Spleen (tissue), 11 donors: ENCODE data around the gene PROCA1. TPM values are rescaled to one million over a fixed set of nuclear protein-coding genes. Genes with fewer than 3 reads are reported as not detected.

ENCODE experiments used
- DNase-seq: peaks from one replicate; pipeline ENCODE4 v3.0.0-alpha.2; 2020
- H3K27ac ChIP-seq, 8 donors: fragments of 200-600 bp; sonication (generic) in 7 of 8; 1 replicate in 4 of 8; 2 replicates in 4 of 8; pipeline versions ENCODE4 v1.5.0 to v1.8.0; 2016 to 2021; ENCODE audit warnings: inconsistent platforms in 4 of 8, mild to moderate bottlenecking in 4 of 8, moderate library complexity in 1 of 8
- H3K27me3 ChIP-seq, 7 donors: fragments of 200-600 bp; sonication (generic) in 6 of 7; replicated peaks in 1 of 7; 1 replicate in 4 of 7; 2 replicates in 3 of 7; pipeline versions ENCODE4 v1.5.0 to v1.8.0; 2016 to 2021; ENCODE audit warnings: inconsistent platforms in 3 of 7, mild to moderate bottlenecking in 1 of 7
- H3K36me3 ChIP-seq, 6 donors: fragments of 200-600 bp; sonication (generic) in 5 of 6; 1 replicate in 4 of 6; 2 replicates in 2 of 6; pipeline versions ENCODE4 v1.5.0 to v1.8.0; 2016 to 2021; ENCODE audit warnings: inconsistent platforms in 2 of 6
- H3K4me1 ChIP-seq, 6 donors: fragments of 200-600 bp; sonication (generic) in 5 of 6; 1 replicate in 3 of 6; 2 replicates in 3 of 6; pipeline versions ENCODE4 v1.5.0 to v1.8.0; 2016 to 2021; ENCODE audit warnings: inconsistent platforms in 3 of 6
- H3K4me3 ChIP-seq, 8 donors: fragments of 200-600 bp; sonication (generic) in 7 of 8; 1 replicate in 4 of 8; 2 replicates in 4 of 8; pipeline versions ENCODE4 v1.5.0 to v1.8.0; 2016 to 2021; ENCODE audit warnings: inconsistent platforms in 4 of 8, mild to moderate bottlenecking in 4 of 8, moderate library complexity in 2 of 8
- H3K9me3 ChIP-seq, 8 donors: fragments of 200-600 bp; sonication (generic) in 7 of 8; 1 replicate in 4 of 8; 2 replicates in 4 of 8; pipeline versions ENCODE4 v1.5.0 to v1.8.0; 2016 to 2021; ENCODE audit warnings: inconsistent platforms in 4 of 8
- POLR2A ChIP-seq, 3 donors: fragments of 450-650 bp; IDR thresholded peaks; one replicate each; pipeline ENCODE4 v1.5.1; 2017; ENCODE audit warnings: antibody characterized with exemption in 3 of 3, mild to moderate bottlenecking in 1 of 3
- POLR2AphosphoS5 ChIP-seq, 3 donors: sonication (generic); formaldehyde crosslinking; IDR thresholded peaks; one replicate each; pipeline ENCODE4 v1.5.1; 2017; ENCODE audit warnings: antibody characterized with exemption in 3 of 3
- WGBS, 5 donors: extraction: QIAGEN DNeasy Blood & Tissue Kit in 3 of 5; methylation state at CpG; one replicate each; pipeline versions ENCODE4 v1.1.5 to v1.1.7; 2013 to 2018; 5-methylcytosine and 5-hydroxymethylcytosine counted together
- intact Hi-C: fragments of 100-400 bp; cut with DNase I; formaldehyde crosslinking; loops from one replicate; pipeline ENCODE4 v1.15.0; 2023; ENCODE audit warnings: low total_unique reads
- polyA plus RNA-seq, 3 donors: library from polyadenylated mRNA; stranded (reverse); fragments of 200-250 nt; gene quantifications; one replicate each; pipeline ENCODE4 v1.2.1, GENCODE V29; 2013
- total RNA-seq, 7 donors: library from RNA; depleted of rRNA in 3 of 7; stranded (reverse); fragments of >200 nt in 3 of 7; fragmentation: NEBNext Ultra II Directional in 4 of 7; extraction: Animal tissue kit (Norgen Biotek cat#: 25700) in 4 of 7; gene quantifications; one replicate each; pipeline versions ENCODE4 v1.1.0 to v1.2.1, GENCODE V29; 2016 to 2021
- TF ChIP-seq, protein P1 (sequence below), 11 experiments: fragments of 200-600 bp in 7 of 11; fragments of 450-650 bp in 4 of 11; sonication (generic) in 4 of 11; IDR thresholded peaks in 8 of 11; conservative IDR thresholded peaks in 3 of 11; 1 replicate in 7 of 11; 2 replicates in 4 of 11; pipeline versions ENCODE4 v1.4.0 to v1.8.0; 2016 to 2021; ENCODE audit warnings: antibody characterized with exemption in 11 of 11, inconsistent platforms in 4 of 11, mild to moderate bottlenecking in 1 of 11
- donor health status: healthy with polysubstance abuse.
- donor health status: DM: no; HTN: no; CAD: no; lungs with moderate emphysema.
- donor health status: DM: no; HTN: no; CAD: no.
- donor health status: Bipolar disorder and iron deficiency.
- donor health status: healthy.
- donor health status: DM: no; HTN: no; CAD: no.
- donor health status: DM: yes; HTN: yes; CAD: no.

PROCA1 gene
- total and polyA plus RNA-seq, 10 donors, result 4.3 to 14.5 (median 7.1) TPM

DNA sequence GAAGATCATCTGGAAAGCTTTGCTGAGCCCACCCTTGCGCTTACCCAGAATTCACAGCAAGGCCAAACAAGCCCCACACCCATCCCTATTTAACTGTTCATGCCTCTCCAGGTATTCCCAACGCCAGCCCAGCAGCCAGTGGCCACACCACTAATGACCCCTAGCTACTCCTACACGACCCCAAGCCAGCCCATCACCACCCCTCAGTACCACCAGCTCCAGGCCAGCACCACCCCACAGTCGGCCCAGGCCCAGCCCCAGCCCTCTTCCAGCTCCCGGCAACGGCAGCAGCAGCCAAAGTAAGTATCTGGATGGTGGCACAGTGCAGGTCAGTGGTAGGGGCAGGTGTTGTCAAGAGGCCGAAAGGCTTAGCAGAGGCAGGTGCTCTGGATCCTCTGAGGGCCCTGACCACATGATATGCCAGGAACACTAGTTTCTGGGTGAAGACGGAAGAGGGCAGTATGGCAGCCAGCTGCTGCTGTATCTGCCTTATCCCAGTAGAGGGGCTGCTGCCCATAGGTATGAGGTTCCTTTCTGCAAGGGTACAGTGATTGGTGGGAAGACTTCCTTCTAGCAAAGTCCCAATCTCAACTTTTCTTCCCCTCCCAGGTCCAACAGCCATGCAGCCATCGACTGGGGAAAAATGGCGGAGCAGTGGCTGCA is 10.7 kb downstream of the PROCA1 start:
- no peak for DNase-seq
- WGBS, 5 donors, result 93 to 98% (median 95%) methylated on average over 10 of the region's 10 CpGs
- intact Hi-C loops, result no loop called here

DNA sequence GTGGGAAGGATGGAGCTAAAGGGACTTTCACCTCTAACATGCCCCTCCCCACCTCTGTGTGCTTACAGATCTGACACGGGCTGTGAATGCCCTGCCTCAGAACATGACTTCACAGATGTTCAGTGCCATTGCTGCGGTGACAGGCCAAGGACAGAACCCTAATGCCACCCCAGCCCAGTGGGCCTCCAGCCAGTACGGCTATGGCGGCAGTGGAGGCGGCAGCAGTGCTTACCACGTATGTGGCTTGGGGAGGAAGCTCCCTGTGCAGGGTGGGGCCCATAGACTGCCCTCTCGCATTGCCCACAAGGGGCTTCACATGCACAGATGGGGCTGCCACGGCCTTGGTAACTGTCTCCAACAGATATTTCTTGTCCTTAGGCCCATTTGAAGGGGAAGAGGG is 11.4 kb downstream of the PROCA1 start:
- H3K27me3 ChIP-seq, result no peaks in the 10 kb centered on the region
- H3K9me3 ChIP-seq, result no peaks in the 10 kb centered on the region
- intact Hi-C loops, result no loop called here
- peaks cover 25 to 99% (median 96%) of the 10 kb centered on the region in 6 donors for H3K36me3 ChIP-seq
- DNase-seq, result no peak
- TF ChIP-seq POLR2AphosphoS5 (IDR thresholded peaks at IDR 0.05), result peak in 2 of 3 donors; percentile 10 to 40
- TF ChIP-seq, protein P1, sequence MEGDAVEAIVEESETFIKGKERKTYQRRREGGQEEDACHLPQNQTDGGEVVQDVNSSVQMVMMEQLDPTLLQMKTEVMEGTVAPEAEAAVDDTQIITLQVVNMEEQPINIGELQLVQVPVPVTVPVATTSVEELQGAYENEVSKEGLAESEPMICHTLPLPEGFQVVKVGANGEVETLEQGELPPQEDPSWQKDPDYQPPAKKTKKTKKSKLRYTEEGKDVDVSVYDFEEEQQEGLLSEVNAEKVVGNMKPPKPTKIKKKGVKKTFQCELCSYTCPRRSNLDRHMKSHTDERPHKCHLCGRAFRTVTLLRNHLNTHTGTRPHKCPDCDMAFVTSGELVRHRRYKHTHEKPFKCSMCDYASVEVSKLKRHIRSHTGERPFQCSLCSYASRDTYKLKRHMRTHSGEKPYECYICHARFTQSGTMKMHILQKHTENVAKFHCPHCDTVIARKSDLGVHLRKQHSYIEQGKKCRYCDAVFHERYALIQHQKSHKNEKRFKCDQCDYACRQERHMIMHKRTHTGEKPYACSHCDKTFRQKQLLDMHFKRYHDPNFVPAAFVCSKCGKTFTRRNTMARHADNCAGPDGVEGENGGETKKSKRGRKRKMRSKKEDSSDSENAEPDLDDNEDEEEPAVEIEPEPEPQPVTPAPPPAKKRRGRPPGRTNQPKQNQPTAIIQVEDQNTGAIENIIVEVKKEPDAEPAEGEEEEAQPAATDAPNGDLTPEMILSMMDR (IDR thresholded peaks at IDR 0.05 in 8 of 11, conservative IDR thresholded peaks at IDR 0.05 in 3 of 11), result no peak
- no peak overlapping the region for H3K27ac ChIP-seq
- 85 to 100% (median 88%) methylated on average over 1 to 8 of the region's 8 CpGs for WGBS, 5 donors
- H3K4me1 ChIP-seq, result no peaks in the 10 kb centered on the region
- no peak overlapping the region for H3K4me3 ChIP-seq

More for the DNA sequence above, 10.7 kb downstream of the PROCA1 start:
- H3K27me3 ChIP-seq, result no peaks in the 10 kb centered on the region
- peaks cover 25 to 99% (median 89%) of the 10 kb centered on the region in 6 donors for H3K36me3 ChIP-seq
- TF ChIP-seq POLR2A (IDR thresholded peaks at IDR 0.05), result no peak
- no peak for TF ChIP-seq POLR2AphosphoS5 (IDR thresholded peaks at IDR 0.05)
- TF ChIP-seq, protein P1 (IDR thresholded peaks at IDR 0.05 in 8 of 11, conservative IDR thresholded peaks at IDR 0.05 in 3 of 11), result no peak
- no peak overlapping the region for H3K27ac ChIP-seq
- H3K9me3 ChIP-seq, result no peaks in the 10 kb centered on the region
- no peaks in the 10 kb centered on the region for H3K4me1 ChIP-seq
- no peak overlapping the region for H3K4me3 ChIP-seq

GRCh38 chr17:28698253-28698941 is 13.3 kb downstream of the PROCA1 start:
- H3K9me3 ChIP-seq, result no peaks in the 10 kb centered on the region
- intact Hi-C loops, result no loop called here
- TF ChIP-seq, protein P1 (IDR thresholded peaks at IDR 0.05 in 8 of 11, conservative IDR thresholded peaks at IDR 0.05 in 3 of 11), result no peak
- TF ChIP-seq POLR2A (IDR thresholded peaks at IDR 0.05) (no peak), POLR2AphosphoS5 (IDR thresholded peaks at IDR 0.05) (no peak)
- H3K36me3 ChIP-seq, result peaks cover 25 to 100% (median 100%) of the 10 kb centered on the region in 6 donors
- H3K4me3 ChIP-seq, result no peak overlapping the region
- no peak for DNase-seq
- H3K27me3 ChIP-seq, result no peaks in the 10 kb centered on the region
- H3K27ac ChIP-seq, result no peak overlapping the region
- H3K4me1 ChIP-seq, result no peaks in the 10 kb centered on the region
- WGBS, 5 donors, result 90 to 91% (median 90%) methylated on average over 5 to 6 of the region's 6 CpGs

GRCh38 chr17:28693869-28694268 is 17.8 kb downstream of the PROCA1 start:
- no peaks in the 10 kb centered on the region for H3K9me3 ChIP-seq
- no peaks in the 10 kb centered on the region for H3K4me1 ChIP-seq
- peaks cover 15 to 100% (median 99%) of the 10 kb centered on the region in 6 donors for H3K36me3 ChIP-seq
- 58 to 96% (median 91%) methylated on average over 1 of the region's 1 CpG for WGBS, 5 donors
- no peaks in the 10 kb centered on the region for H3K27me3 ChIP-seq
- DNase-seq, result peak; percentile 7
- no peak for TF ChIP-seq POLR2A (IDR thresholded peaks at IDR 0.05)
- TF ChIP-seq, protein P1 (IDR thresholded peaks at IDR 0.05 in 8 of 11, conservative IDR thresholded peaks at IDR 0.05 in 3 of 11), result no peak
- no peak for TF ChIP-seq POLR2AphosphoS5 (IDR thresholded peaks at IDR 0.05)
- intact Hi-C loops, result no loop called here
- H3K4me3 ChIP-seq, result no peak overlapping the region
- no peak overlapping the region for H3K27ac ChIP-seq
